Head of caudate nucleus (tissue), 42 donors: ENCODE measurements around the gene TMEM255A.
"Not testable (repeated sequence)": the region's sequence is repeated elsewhere in the genome, so short reads cannot be mapped to it uniquely, and the experiment has no call there.

Experiments
- DNase-seq, 42 donors: peaks; one replicate each; pipeline versions ENCODE4 v3.0.0 to v3.0.0-alpha.2; 2020 to 2021; ENCODE audit warnings: mixed read lengths in 7 of 42
- intact Hi-C: fragments of 100-400 bp; cut with DNase I; formaldehyde crosslinking; loops from one replicate; pipeline ENCODE4 v1.15.0; 2022

TMEM255A gene

DNA sequence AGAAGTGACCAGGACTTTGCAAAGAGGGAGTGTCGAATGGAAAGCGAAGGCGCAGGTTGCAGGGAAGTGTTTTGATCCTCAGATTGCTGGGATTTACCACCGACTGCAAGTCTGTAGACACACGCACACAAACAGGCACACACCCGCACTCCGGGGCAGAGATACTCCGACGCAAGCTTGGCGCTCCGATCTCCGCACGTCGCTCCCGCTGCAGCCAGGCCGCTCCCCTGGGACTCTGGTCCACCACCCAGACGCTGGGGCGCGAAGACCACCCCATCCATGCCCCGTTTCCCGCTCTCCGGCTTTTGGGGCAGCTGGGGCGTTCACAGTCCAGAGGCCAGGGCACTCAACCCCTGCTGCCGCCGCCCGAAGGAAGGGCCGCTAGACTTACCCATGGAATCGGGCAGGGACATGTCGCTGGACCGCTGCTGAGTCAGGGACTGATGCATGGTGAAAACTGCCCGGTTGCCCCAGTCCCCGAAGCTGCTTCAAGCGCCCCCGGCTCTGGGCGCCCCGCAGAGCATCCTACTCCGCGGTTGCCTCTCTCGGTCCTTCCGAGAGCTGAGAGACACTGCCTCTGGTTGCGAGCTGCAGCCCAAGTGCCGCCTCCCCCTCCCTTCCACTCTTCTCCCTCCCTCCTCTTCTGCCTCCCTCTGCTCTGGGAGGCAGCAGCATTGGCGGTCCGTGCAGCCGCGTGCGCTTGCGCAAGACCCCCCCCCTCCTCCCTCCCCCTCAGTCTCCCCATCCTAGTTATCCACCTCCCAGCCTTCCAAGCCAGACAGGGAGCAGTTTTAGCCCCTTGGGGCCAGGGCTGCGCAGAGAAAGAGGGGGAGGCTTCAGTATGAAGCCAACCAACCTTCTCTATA lies at the start of gene TMEM255A:
Gene TMEM255A, minus strand, starts transcription at position 601 of the 866 bp plus-strand sequence. Its CDS starts 152 bp downstream, at position 449.
- peak in 41 of 42 donors; percentile 34 to 76 (median 55) for DNase-seq
- intact Hi-C loops, result no loop called here

DNA sequence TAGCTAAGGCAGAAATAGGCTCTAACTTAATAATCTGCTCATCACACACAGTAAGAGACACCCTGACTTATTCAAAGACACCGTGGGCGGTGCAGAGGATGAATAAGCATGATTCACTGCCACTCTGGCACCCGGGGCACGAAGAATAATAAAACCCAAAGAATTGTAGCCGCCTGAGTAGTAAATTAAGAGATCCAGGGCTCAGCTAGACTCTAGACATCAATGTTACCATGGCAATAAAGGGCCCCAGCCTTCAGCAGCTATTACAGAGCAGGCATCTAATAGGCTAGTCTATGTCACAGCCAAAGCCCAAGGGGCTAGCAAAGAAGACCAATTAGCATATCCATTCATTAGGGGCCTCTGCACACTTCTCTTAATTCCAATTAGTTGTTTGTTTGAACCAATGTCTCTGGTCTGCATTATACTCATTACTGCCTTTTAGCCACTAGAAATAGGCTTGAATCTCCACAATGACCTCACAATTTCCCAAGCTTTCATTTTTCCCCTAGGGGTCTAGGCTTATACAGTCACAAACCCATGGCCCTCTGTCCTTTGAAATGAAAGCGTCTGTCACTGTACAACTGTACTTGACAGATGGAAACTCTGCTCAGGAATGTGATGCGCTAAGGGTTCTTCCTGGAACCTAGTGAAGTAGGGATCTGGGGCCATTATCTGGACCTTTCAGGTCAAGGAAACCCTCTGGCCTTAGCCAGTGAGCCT lies 47.6 kb upstream of the TMEM255A start:
- intact Hi-C loops, result no loop called here
- peak in 40 of 42 donors; percentile 14 to 93 (median 59) for DNase-seq

DNA sequence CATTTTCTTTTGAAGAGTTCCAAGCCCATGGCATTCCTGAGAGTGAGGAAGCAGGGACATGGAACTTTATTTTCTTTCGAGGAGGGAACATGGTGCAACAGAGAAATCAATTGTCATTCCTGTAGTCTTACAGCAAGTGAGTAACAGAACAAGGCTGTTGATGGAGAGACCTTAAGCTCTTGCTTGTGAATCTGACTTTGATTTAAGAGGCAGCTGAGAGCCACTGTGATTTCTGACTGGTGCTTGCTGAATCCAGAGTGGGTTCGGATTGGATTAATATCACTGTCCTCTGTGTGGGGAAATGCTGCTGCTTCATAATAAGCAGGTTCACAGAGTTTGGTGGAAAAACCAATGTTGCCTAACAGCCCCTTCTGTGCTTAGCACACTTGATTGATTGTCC lies 45.9 kb upstream of the TMEM255A start:
- intact Hi-C loops, result no loop called here
- DNase-seq, result no peak

DNA sequence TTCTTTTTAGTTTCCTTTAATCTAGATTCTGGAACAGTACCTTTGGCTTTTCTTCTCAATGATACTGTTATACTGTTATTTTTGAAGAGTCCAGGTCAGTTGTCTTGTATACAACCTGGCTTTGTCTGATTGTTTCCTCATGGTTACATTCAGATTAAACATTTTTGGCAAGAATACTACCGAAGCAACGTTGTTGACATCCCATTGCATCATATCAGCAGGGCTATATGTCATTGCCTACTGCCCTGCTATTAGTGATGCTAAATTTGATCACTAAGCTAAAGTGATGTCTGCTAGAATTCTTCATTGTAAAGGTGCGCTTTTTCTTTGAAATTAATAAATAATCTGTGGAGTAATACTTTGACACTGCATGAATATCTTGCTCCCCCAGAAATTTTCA lies 44.8 kb upstream of the TMEM255A start:
- DNase-seq, result no peak
- intact Hi-C loops, result no loop called here

DNA sequence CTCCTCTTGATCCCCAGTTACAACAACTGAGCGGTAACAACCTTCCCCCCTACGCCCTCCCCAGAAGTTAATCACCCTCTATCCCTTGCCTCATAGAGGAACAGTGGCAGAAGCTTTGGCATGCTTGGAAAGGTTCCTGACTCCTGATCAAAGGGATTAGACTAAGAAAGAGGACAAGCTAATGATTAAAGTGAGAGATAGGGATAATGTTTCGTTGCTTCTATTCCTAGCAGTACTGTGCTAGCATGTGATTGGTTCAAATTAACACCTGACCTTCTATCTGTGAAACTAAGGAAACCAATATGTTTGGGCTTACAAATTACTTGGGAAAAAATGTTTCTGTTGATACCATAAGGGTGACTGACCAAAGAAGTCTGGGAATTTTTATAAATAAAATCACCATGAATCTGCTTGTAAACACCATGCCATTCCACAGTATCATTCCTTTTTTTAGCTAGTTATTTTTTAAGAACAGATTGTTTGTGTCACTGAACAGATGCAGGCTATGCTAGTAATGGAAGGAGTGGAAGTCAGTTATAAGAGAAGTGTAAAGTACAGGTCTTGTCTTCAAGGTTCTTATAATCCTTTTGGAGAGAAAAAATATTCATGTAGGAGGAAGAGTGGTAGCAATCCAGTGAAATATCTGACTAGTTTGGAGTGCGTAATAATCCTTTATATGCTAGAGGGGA lies 39.3 kb upstream of the TMEM255A start:
- DNase-seq, result no peak
- intact Hi-C loops, result no loop called here

DNA sequence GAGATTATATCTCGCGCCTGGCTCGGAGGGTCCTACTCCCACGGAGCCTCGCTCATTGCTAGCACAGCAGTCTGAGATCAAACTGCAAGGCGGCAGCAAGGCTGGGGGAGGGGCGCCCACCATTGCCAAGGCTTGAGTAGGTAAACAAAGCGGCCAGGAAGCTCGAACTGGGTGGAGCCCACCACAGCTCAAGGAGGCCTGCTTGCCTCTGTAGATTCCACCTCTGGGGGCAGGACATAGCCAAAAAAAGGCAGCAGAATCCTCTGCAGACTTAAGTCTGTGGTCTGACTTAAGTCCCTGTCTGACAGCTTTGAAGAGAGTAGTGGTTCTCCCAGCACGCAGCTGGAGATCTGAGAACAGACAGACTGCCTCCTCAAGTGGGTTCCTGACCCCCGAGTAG lies 33.3 kb upstream of the TMEM255A start:
- intact Hi-C loops, DNase-seq: not testable (repeated sequence)

DNA sequence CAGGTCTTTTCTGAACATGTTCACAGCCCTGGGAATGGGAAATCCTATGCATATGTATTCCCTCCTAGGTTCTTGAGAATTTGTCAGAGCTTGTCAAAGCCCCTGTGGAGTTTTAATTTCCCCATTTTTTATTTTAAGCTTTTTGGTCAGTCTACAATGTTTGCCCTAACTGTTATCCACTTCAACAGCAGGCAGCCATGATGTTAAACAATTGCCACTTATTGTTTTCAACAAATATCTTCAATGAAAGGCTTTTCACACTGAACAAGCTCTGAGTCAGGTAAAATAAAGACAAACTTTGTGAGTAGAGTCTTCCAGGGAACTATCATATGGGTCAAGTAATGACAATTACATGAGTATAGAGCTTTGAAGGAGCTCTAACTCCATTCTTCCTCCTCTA lies 25.6 kb upstream of the TMEM255A start:
- DNase-seq, result no peak
- intact Hi-C loops, result no loop called here

DNA sequence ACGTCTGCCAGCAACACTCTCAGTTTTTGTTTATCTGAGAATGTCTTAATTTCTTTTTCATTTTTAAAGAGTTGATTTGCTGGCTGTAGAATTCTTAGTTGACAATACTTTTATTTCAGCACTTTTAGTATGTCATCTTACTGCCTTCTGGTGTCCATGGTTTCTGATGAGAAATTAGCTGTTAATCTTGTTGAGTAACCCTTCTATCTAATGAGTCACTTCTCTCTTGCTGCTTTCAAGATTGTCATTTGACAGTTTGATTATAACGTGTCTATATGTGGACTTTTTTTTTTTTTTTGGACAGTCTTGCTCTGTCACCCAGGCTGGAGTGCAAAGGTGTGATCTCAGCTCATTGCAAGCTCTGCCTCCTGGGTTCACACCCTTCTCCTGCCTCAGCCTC lies 24.0 kb upstream of the TMEM255A start:
- no peak for DNase-seq
- intact Hi-C loops, result no loop called here

DNA sequence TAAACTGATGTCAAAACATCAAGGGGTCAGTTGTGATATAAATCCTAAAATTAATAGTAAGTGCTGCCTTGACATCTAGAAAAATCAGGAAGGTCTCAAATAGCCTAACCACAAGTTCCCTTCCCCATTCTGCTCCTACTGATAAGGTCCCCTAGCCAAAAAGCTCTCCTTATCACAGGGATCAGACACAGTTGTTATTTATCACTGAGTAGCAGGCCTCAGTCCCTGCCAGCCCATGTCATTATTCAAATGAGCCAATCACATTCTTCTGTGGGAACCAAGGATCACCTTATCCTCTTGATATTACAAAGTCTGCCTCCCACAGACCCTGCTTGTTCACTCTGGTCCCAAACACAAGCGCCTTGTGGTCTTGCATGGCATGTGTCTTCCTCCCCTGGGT lies 23.3 kb upstream of the TMEM255A start:
- DNase-seq, result no peak
- intact Hi-C loops, result no loop called here

DNA sequence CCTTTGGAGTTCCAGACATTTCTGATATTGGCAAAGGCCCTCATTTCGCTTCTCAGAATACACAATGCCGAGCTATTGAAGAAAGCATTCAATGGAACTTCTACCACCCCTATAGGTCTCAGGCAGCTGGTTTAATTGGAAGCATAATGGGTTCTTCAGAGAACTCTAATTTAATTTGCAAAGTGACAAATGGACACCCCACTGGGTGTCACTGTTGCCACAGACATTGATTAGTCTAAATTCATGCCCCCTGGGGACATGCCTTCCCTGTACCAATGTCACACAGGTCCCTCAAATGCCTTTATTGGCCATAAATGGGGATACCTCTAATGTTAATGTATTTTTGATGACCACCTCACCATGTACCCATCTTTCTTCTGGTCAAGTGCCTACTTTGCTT lies 22.9 kb upstream of the TMEM255A start:
- DNase-seq, result peak in 1 of 42 donors; percentile 23
- intact Hi-C loops, result no loop called here

DNA sequence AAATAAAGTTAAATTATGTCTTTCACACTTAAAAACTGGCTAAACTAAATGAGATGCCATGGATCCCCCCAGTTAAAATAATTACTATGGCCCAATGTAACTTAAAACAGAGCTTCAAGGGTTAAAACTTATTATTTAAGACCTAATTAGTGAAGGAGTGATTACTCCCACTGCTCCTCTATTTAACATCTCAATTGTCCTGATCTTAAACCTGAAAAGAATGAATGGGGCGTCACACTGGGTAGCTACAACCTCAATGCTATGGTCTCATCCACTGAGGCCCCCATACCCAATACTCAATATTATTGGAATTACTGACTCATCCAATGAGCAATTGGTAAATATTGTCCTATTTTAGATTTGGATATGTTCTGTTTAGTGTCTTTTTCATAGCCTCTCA lies 21.1 kb upstream of the TMEM255A start:
- intact Hi-C loops, result no loop called here
- no peak for DNase-seq

DNA sequence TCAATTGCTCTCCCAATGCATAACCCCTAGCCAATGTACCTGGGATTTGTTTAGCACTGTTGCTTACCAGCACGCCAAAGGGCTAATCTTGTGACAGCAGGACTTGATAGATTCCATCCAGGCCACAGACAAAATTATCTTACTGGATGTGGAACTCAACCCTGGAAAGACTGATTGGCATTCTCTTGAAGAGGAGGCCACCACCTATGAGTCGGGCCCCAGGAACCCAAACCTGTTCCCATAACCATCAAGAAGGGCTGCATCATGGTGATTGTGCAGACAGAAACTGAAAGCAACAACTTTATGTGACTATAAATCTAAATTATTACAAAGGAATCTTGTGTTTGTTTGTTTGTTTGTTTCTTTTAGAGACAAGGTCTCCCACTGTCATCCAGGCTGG lies 19.9 kb upstream of the TMEM255A start:
- no peak for DNase-seq
- intact Hi-C loops, result no loop called here

DNA sequence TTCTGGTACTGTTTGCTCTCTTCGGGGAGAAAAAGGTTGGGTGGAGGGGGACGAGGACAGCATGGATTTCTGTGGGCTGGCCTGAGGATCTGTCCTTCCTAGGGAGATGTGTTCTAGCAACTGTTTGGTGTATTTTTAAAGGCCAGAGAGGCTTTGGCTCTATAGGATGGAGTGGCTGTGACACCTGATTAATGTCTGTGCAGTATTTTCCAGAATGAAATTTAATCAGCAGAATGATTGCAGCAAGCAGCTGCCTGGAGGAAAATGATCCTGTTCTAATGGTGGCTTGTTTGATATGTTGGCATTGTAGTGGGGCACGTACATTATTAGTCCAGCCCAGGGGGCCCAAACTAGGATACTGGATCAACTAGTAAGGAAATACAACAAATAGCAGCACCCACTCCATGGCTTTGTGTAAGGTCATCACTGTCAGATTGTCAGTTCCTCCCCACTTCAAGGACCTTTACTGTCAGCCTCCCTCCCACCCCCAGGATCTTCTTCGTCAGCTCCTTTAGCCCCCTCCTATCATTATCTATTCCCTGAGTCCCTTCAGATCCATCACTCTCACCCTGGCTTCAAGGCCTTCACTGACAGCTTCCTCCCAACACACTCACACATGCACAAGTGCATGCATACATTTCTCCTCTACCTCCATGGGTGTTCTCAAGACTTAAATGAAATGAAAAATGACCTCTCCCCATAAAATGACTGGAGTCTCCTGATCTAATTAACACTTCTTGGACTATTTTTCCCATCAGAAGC lies 10.4 kb upstream of the TMEM255A start:
- DNase-seq, result no peak
- intact Hi-C loops, result no loop called here

DNA sequence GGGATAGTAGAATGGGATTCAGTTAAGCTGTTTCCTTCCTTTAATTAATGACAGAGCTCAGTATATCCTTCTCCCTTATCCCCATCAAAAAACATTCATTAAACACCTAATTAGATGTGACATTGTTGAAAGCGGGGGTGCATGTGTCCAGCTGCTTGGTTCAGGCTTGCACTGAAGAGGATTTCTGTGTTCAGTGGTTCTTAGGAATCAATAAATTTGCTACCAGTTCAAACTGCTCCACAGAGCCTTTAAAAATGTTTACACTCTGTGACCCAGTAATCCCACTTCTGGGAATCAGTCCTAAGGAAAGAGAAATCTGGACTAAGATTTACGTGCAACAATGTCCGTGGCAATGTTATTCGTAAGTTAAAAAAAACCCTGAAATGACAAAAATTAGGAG lies 7.2 kb upstream of the TMEM255A start:
- DNase-seq, result no peak
- intact Hi-C loops, result no loop called here

DNA sequence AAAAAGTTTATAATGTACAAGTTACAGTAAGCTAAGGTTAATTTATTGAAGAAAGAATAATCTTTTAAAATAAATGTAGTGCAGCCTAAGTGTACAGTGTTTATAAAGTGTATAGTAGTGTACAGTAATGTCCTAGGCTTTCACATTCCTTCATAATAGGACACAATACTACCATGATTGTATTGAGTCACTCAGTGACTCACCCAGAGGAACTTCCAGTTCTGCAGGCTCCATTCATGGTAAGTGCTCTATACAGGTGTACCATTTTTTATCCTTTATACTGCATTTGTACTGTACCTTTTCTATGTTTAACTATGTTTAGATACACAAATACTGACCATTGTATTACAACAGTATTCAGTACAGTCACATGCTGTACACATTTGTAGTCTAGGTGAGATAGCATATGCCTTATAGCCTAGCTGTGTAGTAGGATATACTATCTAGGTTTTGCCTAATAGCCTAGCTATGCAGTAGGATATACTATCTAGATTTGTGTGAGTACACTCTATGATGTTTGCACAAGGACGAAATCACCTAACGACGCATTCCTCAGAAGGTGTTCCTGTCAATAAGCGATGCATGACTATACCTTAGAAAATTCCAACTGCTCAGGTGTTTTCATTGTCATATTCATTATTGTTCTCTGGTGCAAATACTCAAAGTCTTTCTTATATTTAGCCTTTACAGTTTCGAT lies 5.5 kb upstream of the TMEM255A start:
- intact Hi-C loops, result no loop called here
- no peak for DNase-seq

DNA sequence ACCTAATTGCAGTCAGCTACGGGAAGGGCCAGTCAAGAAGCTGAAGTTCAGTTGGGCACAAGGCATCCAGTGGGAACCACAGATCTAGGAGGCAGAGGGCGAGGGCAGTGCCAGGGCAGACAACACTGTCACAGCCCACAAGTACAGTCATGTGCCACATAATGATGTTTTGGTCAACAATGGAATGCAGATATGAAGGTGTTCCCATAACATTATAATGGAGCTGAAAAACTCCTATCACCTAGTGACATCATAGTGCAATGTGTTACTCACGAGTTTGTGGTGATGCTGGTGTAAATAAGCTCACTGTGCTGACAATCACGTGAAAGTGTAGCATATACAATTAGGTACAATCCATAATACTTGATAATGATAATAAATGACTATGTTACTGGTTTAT lies 4.5 kb upstream of the TMEM255A start:
- intact Hi-C loops, result no loop called here
- DNase-seq, result no peak

DNA sequence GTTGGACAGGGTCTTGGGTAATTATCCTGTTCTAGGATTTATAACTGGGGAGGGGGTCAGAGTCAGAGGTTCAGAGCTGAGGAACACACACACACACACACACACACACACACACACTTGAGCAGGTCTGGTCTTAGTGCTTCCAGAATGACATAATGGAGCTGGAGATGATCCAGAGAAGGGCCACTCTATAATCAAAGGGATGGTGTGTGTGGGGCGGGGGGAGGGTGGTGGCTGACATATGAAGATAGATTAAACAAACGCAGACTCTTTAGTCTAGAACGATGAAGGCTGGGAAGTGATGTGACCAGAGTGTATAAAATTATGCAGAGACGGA lies 434 bp upstream of the TMEM255A start:
- DNase-seq, result no peak
- intact Hi-C loops, result no loop called here

DNA sequence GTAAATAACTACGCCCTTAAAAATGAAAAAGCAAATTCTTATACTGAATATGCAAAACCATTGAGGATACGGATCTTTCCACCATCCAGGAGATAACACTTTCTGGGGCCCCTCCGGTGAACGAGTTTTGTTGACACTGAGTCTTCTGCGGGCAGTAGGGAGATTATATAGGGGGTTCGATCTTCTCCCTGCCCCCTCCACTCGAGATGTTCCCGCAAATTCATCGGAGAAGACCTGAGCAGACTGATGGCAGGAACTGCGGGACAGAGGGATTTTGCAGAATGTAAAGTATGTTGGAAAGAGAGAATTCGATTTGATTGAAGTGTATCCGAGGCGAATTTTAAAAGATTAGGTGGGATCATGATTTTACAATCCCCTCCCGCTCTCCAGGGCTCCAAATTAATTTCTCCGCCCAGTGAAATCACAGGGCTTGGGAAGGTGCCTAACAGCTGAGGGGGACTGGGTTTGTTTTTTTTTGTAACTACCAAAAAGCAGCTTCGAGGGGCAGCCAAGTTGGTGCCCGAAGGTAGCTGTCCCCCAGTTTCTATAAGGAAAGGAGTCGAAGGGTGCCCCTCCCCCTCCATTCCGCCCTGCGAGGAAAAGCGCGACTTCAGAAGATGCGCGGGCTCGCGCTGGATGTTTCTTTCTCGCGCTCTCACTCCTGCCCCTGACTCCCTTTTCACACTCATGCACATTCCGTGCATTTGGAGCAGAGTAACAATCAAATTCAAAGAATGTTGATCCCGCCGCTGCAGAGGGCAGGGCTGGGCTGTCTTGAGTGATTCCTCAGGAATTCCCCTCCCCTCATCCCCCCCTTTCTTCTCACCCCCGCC lies 1.2 kb downstream of the TMEM255A start:
- intact Hi-C loops, result loop anchor here (5.0 kb wide), 1 partner anchor 58 kb away; the partner anchor contains the start of gene ZBTB33

More for the DNA sequence above, 1.2 kb downstream of the TMEM255A start:
- peak in 25 of 42 donors; percentile 3 to 64 (median 29) for DNase-seq
